Measurements from ENCODE around the gene MINPP1.
A peak's percentile ranks its signal among the peaks of the same experiment; 100 is the strongest.

The MINPP1 gene

GRCh38 chr10:87500646-87501048 lies 4.0 kb upstream of the MINPP1 start:
- H3K9me3 ChIP-seq (ENCODE audit: insufficient read depth, low read length), result no peaks in the 10 kb centered on the region
- H3K27me3 ChIP-seq (ENCODE audit: insufficient read depth, insufficient read length), result no peaks in the 10 kb centered on the region
- no peak overlapping the region for H3K9ac ChIP-seq (ENCODE audit: insufficient read length, low read depth)
- no peaks in the 10 kb centered on the region for H3K36me3 ChIP-seq (ENCODE audit: insufficient read depth, insufficient read length, low read length)
- no peak overlapping the region for H3K4me3 ChIP-seq (ENCODE audit: insufficient read length, low read depth)
- TF ChIP-seq ZNF274 (IDR thresholded peaks at IDR 0.05; ENCODE audit: low read depth, low read length) (no peak), YY1 (IDR thresholded peaks at IDR 0.05; ENCODE audit: insufficient read depth, insufficient read length) (no peak), SUZ12 (IDR thresholded peaks at IDR 0.05; ENCODE audit: extremely low read depth, insufficient read depth, insufficient read length) (no peak)
- no peaks in the 10 kb centered on the region for H3K4me1 ChIP-seq (ENCODE audit: insufficient read depth, insufficient read length)
- no peak for DNase-seq (ENCODE audit: low read depth, low spot score)

- no peak overlapping the region for H3K4me3 ChIP-seq (ENCODE audit: insufficient read length, low read depth)
- H3K27me3 ChIP-seq (ENCODE audit: insufficient read depth, insufficient read length), result no peaks in the 10 kb centered on the region
- H3K4me1 ChIP-seq (ENCODE audit: insufficient read depth, insufficient read length), result no peaks in the 10 kb centered on the region
- DNase-seq (ENCODE audit: low read depth, low spot score), result no peak
- H3K36me3 ChIP-seq (ENCODE audit: insufficient read depth, insufficient read length, low read length), result peaks cover 7% of the 10 kb centered on the region
- H3K9me3 ChIP-seq (ENCODE audit: insufficient read depth, low read length), result no peaks in the 10 kb centered on the region
- H3K9ac ChIP-seq (ENCODE audit: insufficient read length, low read depth), result peak overlapping the region; percentile 94
- no peak for TF ChIP-seq ZNF274 (IDR thresholded peaks at IDR 0.05; ENCODE audit: low read depth, low read length)
- TF ChIP-seq YY1 (IDR thresholded peaks at IDR 0.05; ENCODE audit: insufficient read depth, insufficient read length), result no peak
- no peak for TF ChIP-seq SUZ12 (IDR thresholded peaks at IDR 0.05; ENCODE audit: extremely low read depth, insufficient read depth, insufficient read length)
Observed at GRCh38 chr10:87503401-87503800, 1.3 kb upstream of the MINPP1 start.

DNA sequence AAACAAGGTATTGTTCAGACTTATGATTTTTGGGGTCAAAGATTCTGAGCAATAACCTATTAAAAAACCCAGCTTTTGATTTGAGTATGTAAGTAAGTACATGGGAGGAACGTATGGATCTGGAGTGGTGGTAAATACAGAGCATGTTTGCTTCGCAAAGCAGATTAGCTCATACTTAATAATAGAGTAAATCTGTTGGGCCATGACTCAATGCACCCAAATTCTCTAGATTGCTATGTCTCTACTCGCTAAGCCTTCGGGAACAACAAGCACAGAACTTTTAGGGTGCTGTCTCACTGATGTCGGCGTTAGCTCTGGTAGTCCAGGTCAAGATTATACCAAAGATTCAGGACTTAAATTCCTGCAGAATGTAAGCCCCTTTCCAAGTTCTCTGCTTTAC lies 807 bp upstream of the MINPP1 start:
- no peak for DNase-seq (ENCODE audit: low read depth, low spot score)
- no peak for TF ChIP-seq ZNF274 (IDR thresholded peaks at IDR 0.05; ENCODE audit: low read depth, low read length)
- TF ChIP-seq YY1 (IDR thresholded peaks at IDR 0.05; ENCODE audit: insufficient read depth, insufficient read length), result no peak
- no peak for TF ChIP-seq SUZ12 (IDR thresholded peaks at IDR 0.05; ENCODE audit: extremely low read depth, insufficient read depth, insufficient read length)
- peaks cover 12% of the 10 kb centered on the region for H3K36me3 ChIP-seq (ENCODE audit: insufficient read depth, insufficient read length, low read length)
- peak overlapping the region; percentile 94 for H3K9ac ChIP-seq (ENCODE audit: insufficient read length, low read depth)
- peak overlapping the region; percentile 95 for H3K4me3 ChIP-seq (ENCODE audit: insufficient read length, low read depth)
- H3K27me3 ChIP-seq (ENCODE audit: insufficient read depth, insufficient read length), result no peaks in the 10 kb centered on the region
- no peaks in the 10 kb centered on the region for H3K4me1 ChIP-seq (ENCODE audit: insufficient read depth, insufficient read length)
- H3K9me3 ChIP-seq (ENCODE audit: insufficient read depth, low read length), result no peaks in the 10 kb centered on the region

DNA sequence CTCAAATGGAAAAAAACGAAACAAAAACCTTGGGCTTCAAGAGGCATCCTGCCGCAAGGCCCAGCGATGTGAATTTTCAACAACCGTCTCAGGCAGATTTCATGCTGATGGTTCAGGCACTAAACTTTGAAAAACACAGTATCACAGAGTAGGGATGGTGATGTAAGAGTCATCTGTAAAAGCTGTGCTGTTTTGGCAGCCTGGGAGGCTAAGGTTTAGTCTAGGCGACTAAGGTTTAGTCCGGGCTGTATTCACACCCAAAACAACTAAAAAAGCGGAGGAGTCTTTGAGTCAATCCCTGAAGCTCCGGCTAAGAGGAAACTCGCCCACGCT lies 420 bp upstream of the MINPP1 start:
- peak overlapping the region; percentile 95 for H3K4me3 ChIP-seq (ENCODE audit: insufficient read length, low read depth)
- H3K9me3 ChIP-seq (ENCODE audit: insufficient read depth, low read length), result no peaks in the 10 kb centered on the region
- DNase-seq (ENCODE audit: low read depth, low spot score), result no peak
- peak overlapping the region; percentile 94 for H3K9ac ChIP-seq (ENCODE audit: insufficient read length, low read depth)
- H3K36me3 ChIP-seq (ENCODE audit: insufficient read depth, insufficient read length, low read length), result peaks cover 16% of the 10 kb centered on the region
- H3K4me1 ChIP-seq (ENCODE audit: insufficient read depth, insufficient read length), result no peaks in the 10 kb centered on the region
- TF ChIP-seq YY1 (IDR thresholded peaks at IDR 0.05; ENCODE audit: insufficient read depth, insufficient read length), result no peak
- H3K27me3 ChIP-seq (ENCODE audit: insufficient read depth, insufficient read length), result no peaks in the 10 kb centered on the region

- Histone ChIP-seq H3K9ac (ENCODE audit: insufficient read length, low read depth) (peak overlapping the region; percentile 94), H3K36me3 (ENCODE audit: insufficient read depth, insufficient read length, low read length) (peaks cover 23% of the 10 kb centered on the region), H3K9me3 (ENCODE audit: insufficient read depth, low read length) (no peaks in the 10 kb centered on the region), H3K4me1 (ENCODE audit: insufficient read depth, insufficient read length) (no peaks in the 10 kb centered on the region), H3K4me3 (ENCODE audit: insufficient read length, low read depth) (peak overlapping the region; percentile 95), H3K27me3 (ENCODE audit: insufficient read depth, insufficient read length) (no peaks in the 10 kb centered on the region)
- DNase-seq (ENCODE audit: low read depth, low spot score), result peak; percentile 39
- TF ChIP-seq ZNF274 (IDR thresholded peaks at IDR 0.05; ENCODE audit: low read depth, low read length) (no peak), SUZ12 (IDR thresholded peaks at IDR 0.05; ENCODE audit: extremely low read depth, insufficient read depth, insufficient read length) (no peak), YY1 (IDR thresholded peaks at IDR 0.05; ENCODE audit: insufficient read depth, insufficient read length) (no peak)
Observed at GRCh38 chr10:87505366-87506111, 846 bp downstream of the MINPP1 start.

GRCh38 chr10:87506956-87507355 lies 2.3 kb downstream of the MINPP1 start:
- Histone ChIP-seq H3K27me3 (ENCODE audit: insufficient read depth, insufficient read length) (no peaks in the 10 kb centered on the region), H3K4me3 (ENCODE audit: insufficient read length, low read depth) (no peak overlapping the region), H3K4me1 (ENCODE audit: insufficient read depth, insufficient read length) (no peaks in the 10 kb centered on the region), H3K9ac (ENCODE audit: insufficient read length, low read depth) (no peak overlapping the region), H3K36me3 (ENCODE audit: insufficient read depth, insufficient read length, low read length) (peaks cover 23% of the 10 kb centered on the region), H3K9me3 (ENCODE audit: insufficient read depth, low read length) (no peaks in the 10 kb centered on the region)
- TF ChIP-seq SUZ12 (IDR thresholded peaks at IDR 0.05; ENCODE audit: extremely low read depth, insufficient read depth, insufficient read length), result no peak
- TF ChIP-seq ZNF274 (IDR thresholded peaks at IDR 0.05; ENCODE audit: low read depth, low read length), result no peak
- TF ChIP-seq YY1 (IDR thresholded peaks at IDR 0.05; ENCODE audit: insufficient read depth, insufficient read length), result no peak
- no peak for DNase-seq (ENCODE audit: low read depth, low spot score)

DNA sequence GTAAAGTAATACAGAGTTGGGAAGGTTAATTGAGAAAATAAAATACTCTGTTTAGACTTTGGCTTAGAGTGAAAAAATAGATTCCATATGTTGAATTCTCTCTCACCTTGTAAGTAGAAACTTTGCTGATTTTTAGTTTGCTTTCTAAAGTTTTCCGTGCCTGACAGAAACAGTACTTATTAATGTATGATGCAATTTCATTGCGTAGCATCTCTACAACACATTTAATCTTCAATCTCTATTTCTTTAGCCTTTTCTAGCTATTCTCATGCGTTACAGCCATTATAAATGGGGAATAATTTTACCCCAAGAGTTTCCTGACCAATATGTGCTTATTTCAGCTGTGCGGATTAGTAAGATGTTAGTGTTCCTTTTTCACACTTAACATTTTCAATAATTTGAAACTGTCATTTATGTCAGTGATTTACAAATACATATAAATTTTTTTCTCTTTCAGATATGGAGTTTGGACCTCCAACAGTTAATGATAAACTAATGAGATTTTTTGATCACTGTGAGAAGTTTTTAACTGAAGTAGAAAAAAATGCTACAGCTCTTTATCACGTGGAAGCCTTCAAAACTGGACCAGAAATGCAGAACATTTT lies 3.3 kb downstream of the MINPP1 start:
- peaks cover 28% of the 10 kb centered on the region for H3K36me3 ChIP-seq (ENCODE audit: insufficient read depth, insufficient read length, low read length)
- no peaks in the 10 kb centered on the region for H3K27me3 ChIP-seq (ENCODE audit: insufficient read depth, insufficient read length)
- no peak overlapping the region for H3K9ac ChIP-seq (ENCODE audit: insufficient read length, low read depth)
- no peaks in the 10 kb centered on the region for H3K4me1 ChIP-seq (ENCODE audit: insufficient read depth, insufficient read length)
- no peak for TF ChIP-seq YY1 (IDR thresholded peaks at IDR 0.05; ENCODE audit: insufficient read depth, insufficient read length)
- no peak for TF ChIP-seq SUZ12 (IDR thresholded peaks at IDR 0.05; ENCODE audit: extremely low read depth, insufficient read depth, insufficient read length)
- TF ChIP-seq ZNF274 (IDR thresholded peaks at IDR 0.05; ENCODE audit: low read depth, low read length), result no peak
- no peaks in the 10 kb centered on the region for H3K9me3 ChIP-seq (ENCODE audit: insufficient read depth, low read length)
- no peak overlapping the region for H3K4me3 ChIP-seq (ENCODE audit: insufficient read length, low read depth)
- DNase-seq (ENCODE audit: low read depth, low spot score), result no peak
